Measurements from ENCODE around the gene IGSF9B. TPM values are rescaled to one million over a fixed set of nuclear protein-coding genes. Genes with fewer than 3 reads are reported as not detected.
A peak's percentile ranks its signal among the peaks of the same experiment; 100 is the strongest.

Gene IGSF9B
- polyA plus RNA-seq, 1 experiment, result 0.05 TPM

DNA sequence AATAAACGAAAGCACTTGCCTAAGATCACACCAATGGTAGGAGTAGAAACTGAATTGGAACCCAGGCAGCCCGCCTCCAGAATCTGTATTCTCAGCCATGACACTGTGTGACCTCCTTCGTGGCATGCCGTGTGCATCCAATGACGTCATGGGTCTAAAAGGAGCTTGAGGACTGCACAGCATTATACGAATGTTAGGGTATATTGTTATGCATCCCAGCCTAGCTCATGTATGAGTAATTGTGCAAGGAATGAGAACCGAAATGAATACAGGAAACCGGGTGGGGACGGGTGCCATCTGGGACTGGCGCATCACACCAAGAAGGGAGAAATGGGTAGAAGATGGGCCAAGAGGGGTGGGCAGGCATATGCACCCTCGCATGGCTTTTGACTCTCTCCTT, 12.3 kb upstream of the IGSF9B start:
- no peak for DNase-seq (ENCODE audit: low read depth)
- ChIA-PET CTCF (interaction anchor here (1.2 to 1.6 kb wide), 2 partner anchors 11 to 77 kb away, joined by 3 to 4 read pairs; no protein-coding TSS in a partner anchor), POLR2A (no interaction called here)

GRCh38 chr11:133968300-133968699, 11.5 kb upstream of the IGSF9B start:
- CTCF ChIA-PET, result interaction anchor here (1.2 kb wide), 1 partner anchor 10 kb away, joined by 4 read pairs; no protein-coding TSS in a partner anchor
- POLR2A ChIA-PET, result no interaction called here
- TF ChIP-seq, protein P1, sequence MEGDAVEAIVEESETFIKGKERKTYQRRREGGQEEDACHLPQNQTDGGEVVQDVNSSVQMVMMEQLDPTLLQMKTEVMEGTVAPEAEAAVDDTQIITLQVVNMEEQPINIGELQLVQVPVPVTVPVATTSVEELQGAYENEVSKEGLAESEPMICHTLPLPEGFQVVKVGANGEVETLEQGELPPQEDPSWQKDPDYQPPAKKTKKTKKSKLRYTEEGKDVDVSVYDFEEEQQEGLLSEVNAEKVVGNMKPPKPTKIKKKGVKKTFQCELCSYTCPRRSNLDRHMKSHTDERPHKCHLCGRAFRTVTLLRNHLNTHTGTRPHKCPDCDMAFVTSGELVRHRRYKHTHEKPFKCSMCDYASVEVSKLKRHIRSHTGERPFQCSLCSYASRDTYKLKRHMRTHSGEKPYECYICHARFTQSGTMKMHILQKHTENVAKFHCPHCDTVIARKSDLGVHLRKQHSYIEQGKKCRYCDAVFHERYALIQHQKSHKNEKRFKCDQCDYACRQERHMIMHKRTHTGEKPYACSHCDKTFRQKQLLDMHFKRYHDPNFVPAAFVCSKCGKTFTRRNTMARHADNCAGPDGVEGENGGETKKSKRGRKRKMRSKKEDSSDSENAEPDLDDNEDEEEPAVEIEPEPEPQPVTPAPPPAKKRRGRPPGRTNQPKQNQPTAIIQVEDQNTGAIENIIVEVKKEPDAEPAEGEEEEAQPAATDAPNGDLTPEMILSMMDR (IDR thresholded peaks at IDR 0.05; ENCODE audit: insufficient read depth, low read depth, low read length), result no peak
- H3K27me3 ChIP-seq (ENCODE audit: control insufficient read depth, insufficient read depth, low read length), result no peaks in the 10 kb centered on the region
- DNase-seq (ENCODE audit: low read depth), result no peak
- H3K36me3 ChIP-seq (ENCODE audit: control insufficient read depth, insufficient read depth, low read length), result no peaks in the 10 kb centered on the region
- no peak overlapping the region for H3K4me3 ChIP-seq (ENCODE audit: low read depth, low read length)

More for the DNA sequence above, 12.3 kb upstream of the IGSF9B start:
- Histone ChIP-seq H3K36me3 (ENCODE audit: control insufficient read depth, insufficient read depth, low read length) (no peaks in the 10 kb centered on the region), H3K4me3 (ENCODE audit: low read depth, low read length) (no peak overlapping the region), H3K27me3 (ENCODE audit: control insufficient read depth, insufficient read depth, low read length) (no peaks in the 10 kb centered on the region)
- TF ChIP-seq, protein P1 (IDR thresholded peaks at IDR 0.05; ENCODE audit: insufficient read depth, low read depth, low read length), result no peak

GRCh38 chr11:133967599-133968238, 11.0 kb upstream of the IGSF9B start:
- no peak for DNase-seq (ENCODE audit: low read depth)
- Histone ChIP-seq H3K27me3 (ENCODE audit: control insufficient read depth, insufficient read depth, low read length) (no peaks in the 10 kb centered on the region), H3K4me3 (ENCODE audit: low read depth, low read length) (no peak overlapping the region), H3K36me3 (ENCODE audit: control insufficient read depth, insufficient read depth, low read length) (no peaks in the 10 kb centered on the region)
- POLR2A ChIA-PET, result no interaction called here
- TF ChIP-seq, protein P1 (IDR thresholded peaks at IDR 0.05; ENCODE audit: insufficient read depth, low read depth, low read length), result no peak
- CTCF ChIA-PET, result no interaction called here

DNA sequence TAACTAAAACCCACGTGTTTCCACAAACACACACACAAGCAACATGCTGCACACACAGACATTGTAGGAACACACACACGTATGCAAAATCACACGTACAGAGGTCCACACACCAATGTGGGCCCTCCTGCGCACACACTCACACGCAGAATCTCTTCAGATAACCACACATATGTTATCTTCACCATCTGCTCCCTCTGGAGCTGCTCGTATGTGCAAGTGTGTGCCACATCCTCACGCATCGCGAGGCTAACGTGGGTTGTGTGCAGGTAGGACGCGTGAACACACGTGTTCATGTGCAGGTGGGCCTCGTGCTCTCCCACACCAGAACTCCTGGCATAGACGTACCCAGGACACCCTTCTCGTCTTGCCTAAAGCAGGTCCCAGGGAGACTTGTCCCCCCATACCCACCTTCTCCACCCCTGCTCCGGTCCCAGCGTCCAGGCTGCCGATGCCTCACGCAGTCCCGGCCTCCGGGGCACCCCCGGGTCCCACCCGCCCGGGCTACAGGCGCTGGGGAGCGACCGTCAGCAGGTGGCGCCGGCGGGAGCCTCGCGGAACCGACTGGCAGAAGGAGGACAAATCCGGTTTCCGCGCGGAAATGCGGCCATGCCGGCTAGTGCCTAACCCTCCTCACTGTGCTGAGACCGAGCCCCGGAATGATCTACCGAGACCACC, 10.3 kb upstream of the IGSF9B start:
- H3K27me3 ChIP-seq (ENCODE audit: control insufficient read depth, insufficient read depth, low read length), result no peaks in the 10 kb centered on the region
- no peaks in the 10 kb centered on the region for H3K36me3 ChIP-seq (ENCODE audit: control insufficient read depth, insufficient read depth, low read length)
- H3K4me3 ChIP-seq (ENCODE audit: low read depth, low read length), result no peak overlapping the region
- TF ChIP-seq, protein P1 (IDR thresholded peaks at IDR 0.05; ENCODE audit: insufficient read depth, low read depth, low read length), result peak; percentile 35
- POLR2A ChIA-PET, result no interaction called here
- no peak for DNase-seq (ENCODE audit: low read depth)
- CTCF ChIA-PET, result interaction anchor here (0.5 to 1.0 kb wide), 2 partner anchors 9 to 163 kb away, joined by 3 to 4 read pairs; no protein-coding TSS in a partner anchor

DNA sequence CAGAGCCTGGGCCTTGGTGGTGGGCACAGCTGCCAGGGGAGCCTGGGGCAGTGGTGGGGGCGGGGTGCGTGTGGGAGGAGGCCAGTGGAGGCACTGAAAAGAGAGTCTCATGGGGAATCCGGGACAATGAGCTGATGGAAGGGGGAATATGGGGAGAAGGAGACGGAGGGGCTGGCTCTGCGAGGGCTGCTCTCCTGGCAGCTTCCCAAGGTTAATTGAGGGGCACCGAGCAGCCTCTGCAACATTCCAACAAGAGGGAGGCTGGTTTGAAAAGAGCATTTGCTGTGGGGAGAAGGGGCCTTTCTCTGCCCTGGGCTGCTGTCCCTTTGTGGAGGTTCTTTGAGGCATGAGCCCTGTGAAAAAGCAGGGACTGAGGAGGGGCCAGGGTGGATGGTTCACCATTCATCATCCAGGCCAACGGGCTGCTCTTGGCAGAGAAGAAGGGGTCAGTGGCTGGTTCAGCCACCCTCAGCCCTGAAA, 9.4 kb upstream of the IGSF9B start:
- CTCF ChIA-PET, result interaction anchor here (0.5 to 1.0 kb wide), 2 partner anchors 8 to 164 kb away, joined by 3 to 4 read pairs; no protein-coding TSS in a partner anchor
- no peak for DNase-seq (ENCODE audit: low read depth)
- H3K27me3 ChIP-seq (ENCODE audit: control insufficient read depth, insufficient read depth, low read length), result no peaks in the 10 kb centered on the region
- TF ChIP-seq, protein P1 (IDR thresholded peaks at IDR 0.05; ENCODE audit: insufficient read depth, low read depth, low read length), result no peak
- H3K36me3 ChIP-seq (ENCODE audit: control insufficient read depth, insufficient read depth, low read length), result no peaks in the 10 kb centered on the region
- no peak overlapping the region for H3K4me3 ChIP-seq (ENCODE audit: low read depth, low read length)
- POLR2A ChIA-PET, result no interaction called here

Data from BJ (cell line).